ENCODE data around the gene CUX1. TPM values are rescaled to one million over a fixed set of nuclear protein-coding genes. Genes with fewer than 3 reads are reported as not detected.
A peak's percentile ranks its signal among the peaks of the same experiment; 100 is the strongest.

CUX1 gene
- total RNA-seq, 4 donors from 2014 or later: 40.0 to 55.9 (median 47.3) TPM

DNA sequence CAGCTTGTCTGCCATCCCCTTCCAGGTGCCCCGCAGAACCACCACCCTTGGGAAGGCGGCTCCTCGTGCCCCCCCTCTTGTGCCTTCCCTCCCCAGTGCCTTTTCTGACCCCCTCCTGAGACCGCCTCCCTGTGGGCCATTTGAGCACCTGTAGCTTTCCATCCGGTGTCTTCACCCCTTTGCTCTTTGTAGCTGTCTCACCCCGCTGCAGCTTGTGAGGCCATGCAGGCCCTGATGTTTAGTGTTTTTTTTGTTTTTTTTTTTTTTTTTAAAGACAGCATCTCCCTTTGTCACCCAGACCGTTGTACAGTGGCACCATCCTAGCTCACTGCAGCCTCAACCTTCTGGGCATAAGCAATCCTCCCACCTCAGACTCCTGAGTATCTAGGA, 52.5 kb downstream of the CUX1 start:
- TF ChIP-seq, protein P1, sequence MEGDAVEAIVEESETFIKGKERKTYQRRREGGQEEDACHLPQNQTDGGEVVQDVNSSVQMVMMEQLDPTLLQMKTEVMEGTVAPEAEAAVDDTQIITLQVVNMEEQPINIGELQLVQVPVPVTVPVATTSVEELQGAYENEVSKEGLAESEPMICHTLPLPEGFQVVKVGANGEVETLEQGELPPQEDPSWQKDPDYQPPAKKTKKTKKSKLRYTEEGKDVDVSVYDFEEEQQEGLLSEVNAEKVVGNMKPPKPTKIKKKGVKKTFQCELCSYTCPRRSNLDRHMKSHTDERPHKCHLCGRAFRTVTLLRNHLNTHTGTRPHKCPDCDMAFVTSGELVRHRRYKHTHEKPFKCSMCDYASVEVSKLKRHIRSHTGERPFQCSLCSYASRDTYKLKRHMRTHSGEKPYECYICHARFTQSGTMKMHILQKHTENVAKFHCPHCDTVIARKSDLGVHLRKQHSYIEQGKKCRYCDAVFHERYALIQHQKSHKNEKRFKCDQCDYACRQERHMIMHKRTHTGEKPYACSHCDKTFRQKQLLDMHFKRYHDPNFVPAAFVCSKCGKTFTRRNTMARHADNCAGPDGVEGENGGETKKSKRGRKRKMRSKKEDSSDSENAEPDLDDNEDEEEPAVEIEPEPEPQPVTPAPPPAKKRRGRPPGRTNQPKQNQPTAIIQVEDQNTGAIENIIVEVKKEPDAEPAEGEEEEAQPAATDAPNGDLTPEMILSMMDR (IDR thresholded peaks at IDR 0.05): no peak
- TF ChIP-seq POLR2A (IDR thresholded peaks at IDR 0.05): no peak
- no peaks in the 10 kb centered on the region for H3K36me3 ChIP-seq
- peak overlapping the region; percentile 26 to 66 (median 46) for H3K27ac ChIP-seq
- 70 to 82% methylated on average over 7 of the region's 7 CpGs for whole genome bisulfite sequencing, 2 donors
- H3K4me1 ChIP-seq: peaks cover 14 to 42% (median 20%) of the 10 kb centered on the region in 3 donors
- H3K27me3 ChIP-seq: no peaks in the 10 kb centered on the region
- DNase-seq: no peak
- intact Hi-C loops (cut with DNase I): no loop called here
- no peaks in the 10 kb centered on the region for H3K9me3 ChIP-seq
- H3K4me3 ChIP-seq: no peak overlapping the region

- TF ChIP-seq, protein P1 (IDR thresholded peaks at IDR 0.05): peak in 3 of 6 experiments; percentile 31 to 69 (median 40)
- TF ChIP-seq POLR2A (IDR thresholded peaks at IDR 0.05): no peak
- intact Hi-C loops (cut with DNase I): no loop called here
- Histone ChIP-seq H3K27ac (peak overlapping the region; percentile 26 to 66 (median 46)), H3K4me3 (peak overlapping the region in 1 of 4 donors; percentile 29), H3K36me3 (no peaks in the 10 kb centered on the region), H3K27me3 (no peaks in the 10 kb centered on the region), H3K4me1 (peaks cover 14 to 48% (median 20%) of the 10 kb centered on the region in 3 donors), H3K9me3 (no peaks in the 10 kb centered on the region)
- DNase-seq: no peak
- 42 to 50% methylated on average over 12 of the region's 12 CpGs for WGBS, 2 donors
Measured at GRCh38 chr7:101870361-101871062, 53.1 kb downstream of the CUX1 start.

- H3K9me3 ChIP-seq: no peaks in the 10 kb centered on the region
- TF ChIP-seq, protein P1 (IDR thresholded peaks at IDR 0.05): no peak
- TF ChIP-seq POLR2A (IDR thresholded peaks at IDR 0.05): no peak
- no peak overlapping the region for H3K4me3 ChIP-seq
- intact Hi-C loops (cut with DNase I): no loop called here
- peaks cover 14 to 50% (median 20%) of the 10 kb centered on the region in 3 donors for H3K4me1 ChIP-seq
- no peak for DNase-seq
- H3K27me3 ChIP-seq: no peaks in the 10 kb centered on the region
- WGBS, 2 donors: 96% methylated on average over 7 of the region's 9 CpGs
- no peaks in the 10 kb centered on the region for H3K36me3 ChIP-seq
- H3K27ac ChIP-seq: peak overlapping the region in 1 of 4 donors; percentile 26
Measured at GRCh38 chr7:101871351-101871750, 53.9 kb downstream of the CUX1 start.

DNA sequence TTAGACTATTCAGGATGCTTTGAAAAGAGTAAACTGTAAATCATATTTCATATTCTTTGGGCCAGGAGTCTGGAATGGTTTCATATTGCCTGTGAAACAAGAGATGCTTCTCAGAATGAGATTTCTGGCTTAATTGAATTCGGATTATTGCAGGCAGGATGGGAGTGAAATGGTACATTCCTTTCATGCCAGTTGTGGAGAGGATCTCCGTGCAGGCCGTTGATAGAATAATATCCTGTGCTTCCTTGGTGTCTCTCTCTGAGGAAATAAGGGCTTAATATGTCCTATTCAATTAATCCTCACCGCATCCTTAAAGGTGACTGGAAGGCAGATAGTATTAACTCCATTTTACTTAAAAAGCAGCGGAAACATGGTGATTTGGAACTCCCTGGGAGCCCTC, 56.6 kb downstream of the CUX1 start:
- Histone ChIP-seq H3K27ac (no peak overlapping the region), H3K36me3 (no peaks in the 10 kb centered on the region), H3K9me3 (no peaks in the 10 kb centered on the region), H3K4me1 (peaks cover 14 to 47% (median 20%) of the 10 kb centered on the region in 3 donors), H3K27me3 (no peaks in the 10 kb centered on the region), H3K4me3 (no peak overlapping the region)
- 70 to 74% methylated on average over 5 of the region's 5 CpGs for WGBS, 2 donors
- TF ChIP-seq, protein P1 (IDR thresholded peaks at IDR 0.05): no peak
- TF ChIP-seq POLR2A (IDR thresholded peaks at IDR 0.05): no peak
- no peak for DNase-seq
- intact Hi-C loops (cut with DNase I): no loop called here

GRCh38 chr7:101875283-101875846, 57.9 kb downstream of the CUX1 start:
- Histone ChIP-seq H3K36me3 (no peaks in the 10 kb centered on the region), H3K4me3 (no peak overlapping the region), H3K9me3 (no peaks in the 10 kb centered on the region), H3K27me3 (no peaks in the 10 kb centered on the region), H3K27ac (no peak overlapping the region), H3K4me1 (peaks cover 4 to 42% (median 11%) of the 10 kb centered on the region in 3 donors)
- no peak for TF ChIP-seq POLR2A (IDR thresholded peaks at IDR 0.05)
- TF ChIP-seq, protein P1 (IDR thresholded peaks at IDR 0.05): no peak
- 65 to 72% methylated on average over 11 of the region's 11 CpGs for WGBS, 2 donors
- intact Hi-C loops (cut with DNase I): no loop called here
- no peak for DNase-seq

Data from esophagus squamous epithelium (tissue), 5 donors.